GM23338 (cell line): Measurements from ENCODE around the gene FAM20C. TPM values are rescaled to one million over a fixed set of nuclear protein-coding genes. Genes with fewer than 3 reads are reported as not detected.

Experiments
- ATAC-seq: fragments of 200-7000 bp; cut with Tn5 transposase; 3 replicates; pipeline ENCODE4 v1.9.1; 2020
- DNase-seq: peaks from one replicate; pipeline ENCODE4 v3.0.0-alpha.2; 2015; ENCODE audit warnings: low spot score
- H2AFZ ChIP-seq: fragments of 200-600 bp; sonication (generic); 2 replicates; pipeline ENCODE4 v1.8.0; 2016; ENCODE audit warnings: antibody characterized with exemption, mild to moderate bottlenecking, moderate library complexity
- H3F3A ChIP-seq: fragments of 200-600 bp; sonication (generic); replicated peaks from 2 replicates; pipeline ENCODE4 v1.8.0; 2017; ENCODE audit warnings: antibody characterized with exemption, mixed run types, low read depth
- H3K27ac ChIP-seq: fragments of 200-600 bp; sonication (generic); 2 replicates; pipeline ENCODE4 v1.6.1; 2016; ENCODE audit warnings: low read depth
- H3K27me3 ChIP-seq: fragments of 200-600 bp; sonication (generic); 2 replicates; pipeline ENCODE4 v1.8.0; 2016; ENCODE audit warnings: mild to moderate bottlenecking, mixed run types, moderate library complexity; ENCODE audit not compliant: insufficient read depth
- H3K36me3 ChIP-seq: fragments of 200-600 bp; sonication (generic); 2 replicates; pipeline ENCODE4 v1.8.0; 2016; ENCODE audit warnings: mild to moderate bottlenecking; ENCODE audit not compliant: insufficient read depth
- H3K4me1 ChIP-seq: fragments of 200-600 bp; sonication (generic); 2 replicates; pipeline ENCODE4 v1.8.0; 2016; ENCODE audit warnings: mild to moderate bottlenecking, moderate library complexity; ENCODE audit not compliant: insufficient read depth
- H3K4me2 ChIP-seq: fragments of 200-600 bp; sonication (generic); 2 replicates; pipeline ENCODE4 v1.7.1; 2017; ENCODE audit warnings: mixed run types
- H3K4me3 ChIP-seq: fragments of 200-600 bp; sonication (generic); 2 replicates; pipeline ENCODE4 v1.6.1; 2016; ENCODE audit warnings: mixed run types
- H3K79me2 ChIP-seq: fragments of 200-600 bp; sonication (generic); replicated peaks from 2 replicates; pipeline ENCODE4 v1.8.0; 2017; ENCODE audit warnings: mild to moderate bottlenecking; ENCODE audit not compliant: insufficient read depth
- H3K9me2 ChIP-seq: fragments of 200-600 bp; sonication (generic); 2 replicates; pipeline ENCODE4 v1.8.0; 2017; ENCODE audit not compliant: insufficient read depth
- H4K20me1 ChIP-seq: fragments of 200-600 bp; sonication (generic); replicated peaks from 2 replicates; pipeline ENCODE4 v1.8.0; 2017; ENCODE audit warnings: mild to moderate bottlenecking; ENCODE audit not compliant: insufficient read depth
- H3K27ac Mint-ChIP-seq: 2 replicates; pipeline ENCODE4 v1.8.0; 2020; ENCODE audit warnings: inconsistent platforms, mild to moderate bottlenecking, moderate library complexity, mixed read lengths
- H3K27me3 Mint-ChIP-seq: 3 replicates; pipeline ENCODE4 v1.8.0; 2022; ENCODE audit warnings: low read depth, mild to moderate bottlenecking, moderate library complexity, mixed read lengths, inconsistent platforms; ENCODE audit not compliant: insufficient read depth, poor library complexity
- H3K36me3 Mint-ChIP-seq: 3 replicates; pipeline ENCODE4 v1.8.0; 2021; ENCODE audit warnings: low read depth, mild to moderate bottlenecking, inconsistent platforms, moderate library complexity, mixed read lengths
- H3K4me1 Mint-ChIP-seq: 3 replicates; pipeline ENCODE4 v1.8.0; 2020; ENCODE audit warnings: mild to moderate bottlenecking, inconsistent platforms, mixed read lengths
- H3K4me3 Mint-ChIP-seq: 3 replicates; pipeline ENCODE4 v1.8.0; 2021; ENCODE audit warnings: moderate library complexity, mild to moderate bottlenecking, inconsistent platforms, mixed read lengths
- H3K9me3 Mint-ChIP-seq: 3 replicates; pipeline ENCODE4 v1.8.0; 2020; ENCODE audit warnings: moderate library complexity, mild to moderate bottlenecking, inconsistent platforms, mixed read lengths
- CREB1 ChIP-seq: fragments of 250-450 bp; sonication (Bioruptor Pico); IDR thresholded peaks from 2 replicates; pipeline ENCODE4 v1.5.0; 2020; ENCODE audit warnings: low read depth, mild to moderate bottlenecking, moderate library complexity
- EZH2 ChIP-seq: fragments of 200-600 bp; sonication (generic); IDR thresholded peaks from one replicate; pipeline ENCODE4 v1.8.0; 2017; ENCODE audit warnings: antibody characterized with exemption, mild to moderate bottlenecking, low read depth; ENCODE audit not compliant: unreplicated experiment
- EZH2phosphoT487 ChIP-seq: fragments of 200-600 bp; sonication (generic); IDR thresholded peaks from one replicate; pipeline ENCODE4 v1.8.1; 2018; ENCODE audit warnings: antibody characterized with exemption; ENCODE audit not compliant: unreplicated experiment
- NANOG ChIP-seq: IDR thresholded peaks from 2 replicates; pipeline ENCODE4 v1.6.1; 2016; ENCODE audit warnings: antibody characterized with exemption, borderline replicate concordance
- POLR2AphosphoS5 ChIP-seq: IDR thresholded peaks from 2 replicates; pipeline ENCODE4 v1.6.1; 2016; ENCODE audit warnings: antibody characterized with exemption, low read depth
- STAT1 ChIP-seq: IDR thresholded peaks from one replicate; pipeline ENCODE4 v1.6.1; 2016; ENCODE audit warnings: antibody characterized with exemption; ENCODE audit not compliant: unreplicated experiment
- ZNF331 ChIP-seq: fragments of 250-450 bp; sonication (Bioruptor Pico); IDR thresholded peaks from 2 replicates; pipeline ENCODE4 v1.5.0; 2020; ENCODE audit warnings: low read depth, mild to moderate bottlenecking, moderate library complexity
- ZNF462 ChIP-seq: fragments of 250-450 bp; sonication (Bioruptor Pico); IDR thresholded peaks from 2 replicates; pipeline ENCODE4 v1.5.0; 2020; ENCODE audit warnings: mild to moderate bottlenecking, moderate library complexity
- polyA plus RNA-seq: library from polyadenylated mRNA; unstranded; fragments of >200 nt; fragmentation: Nextera tagmentation; extraction: Ambion mirVana; gene quantifications from 2 replicates; pipeline ENCODE4 v1.2.1, GENCODE V29; 2016
- total RNA-seq: library from RNA; depleted of rRNA; stranded (reverse); fragments of >200 nt; shearing (Covaris generic); gene quantifications from 2 replicates; pipeline ENCODE4 v1.2.3, GENCODE V29; 2014
- TF ChIP-seq, protein P1 (sequence below): IDR thresholded peaks from 2 replicates; pipeline ENCODE4 v1.6.1; 2016; ENCODE audit warnings: antibody characterized with exemption
- TF ChIP-seq, protein P2 (sequence below), 2 experiments: fragments of 200-600 bp in 1 of 2; sonication (generic) in 1 of 2; conservative IDR thresholded peaks; 2 replicates each; pipeline versions ENCODE4 v1.5.1 to v1.6.1; 2016 to 2017; ENCODE audit warnings: antibody characterized with exemption in 2 of 2, low read depth in 2 of 2, mild to moderate bottlenecking in 2 of 2, moderate library complexity in 1 of 2
- TF ChIP-seq, protein P3 (sequence below): IDR thresholded peaks from one replicate; pipeline ENCODE4 v1.6.1; 2018; ENCODE audit warnings: antibody characterized with exemption; ENCODE audit not compliant: unreplicated experiment

The FAM20C gene
- total and polyA plus RNA-seq, 2 experiments from 2014 or later, result 7.6 to 24.8 TPM

DNA sequence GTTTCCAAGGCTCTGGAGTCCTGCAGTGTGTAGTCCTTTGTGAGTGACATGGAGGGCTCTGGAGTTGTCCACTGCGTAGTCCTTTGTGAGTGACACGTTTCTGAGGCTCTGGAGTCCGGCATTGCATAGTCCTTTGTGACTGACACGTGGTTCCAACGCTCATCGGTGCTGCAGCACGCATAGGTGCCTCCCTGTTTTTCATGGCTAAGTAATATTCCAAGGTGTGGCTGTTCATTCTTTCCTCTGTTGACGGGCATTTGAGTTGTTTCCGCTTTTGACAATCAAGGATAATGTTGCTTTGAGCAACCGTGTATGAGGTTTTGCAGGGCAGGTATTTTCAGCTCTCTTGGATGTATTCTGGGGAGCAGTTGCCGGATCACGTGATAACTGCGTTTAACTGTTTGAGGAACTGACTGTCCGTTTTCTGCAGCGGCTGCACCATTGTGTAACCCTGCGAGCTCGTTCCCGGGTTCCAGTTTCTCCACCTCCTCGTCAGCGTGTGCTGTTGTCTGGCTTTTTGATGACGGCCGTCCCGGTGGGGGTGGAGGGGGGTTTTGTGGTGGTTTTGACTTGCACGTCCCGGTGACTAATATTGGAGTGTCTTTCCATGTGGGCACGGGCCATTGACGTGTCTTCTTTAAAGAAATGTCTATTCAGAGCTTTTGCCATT is 21.1 kb downstream of the FAM20C start:
- DNase-seq (no peak), ATAC-seq (no peak)
- Histone ChIP-seq H3K27ac (no peak overlapping the region), H2AFZ (no peak overlapping the region), H3K4me3 (no peak overlapping the region), H3K4me1 (no peaks in the 10 kb centered on the region), H3K36me3 (no peaks in the 10 kb centered on the region; the same call in 1 of the 2 replicates), H3K4me2 (no peak overlapping the region), H4K20me1 (no peaks in the 10 kb centered on the region), H3K27me3 (no peaks in the 10 kb centered on the region), H3F3A (no peaks in the 10 kb centered on the region), H3K79me2 (peaks cover 13% of the 10 kb centered on the region), H3K9me2 (no peaks in the 10 kb centered on the region)
- Mint-ChIP-seq H3K27me3 (peaks cover 12% of the 10 kb centered on the region), H3K4me1 (peaks cover 3% of the 10 kb centered on the region; the same call in 2 of the 3 replicates), H3K4me3 (no peak overlapping the region), H3K27ac (no peak overlapping the region), H3K9me3 (no peaks in the 10 kb centered on the region), H3K36me3 (peaks cover 43% of the 10 kb centered on the region)
- no peak for TF ChIP-seq NANOG
- TF ChIP-seq, protein P1, sequence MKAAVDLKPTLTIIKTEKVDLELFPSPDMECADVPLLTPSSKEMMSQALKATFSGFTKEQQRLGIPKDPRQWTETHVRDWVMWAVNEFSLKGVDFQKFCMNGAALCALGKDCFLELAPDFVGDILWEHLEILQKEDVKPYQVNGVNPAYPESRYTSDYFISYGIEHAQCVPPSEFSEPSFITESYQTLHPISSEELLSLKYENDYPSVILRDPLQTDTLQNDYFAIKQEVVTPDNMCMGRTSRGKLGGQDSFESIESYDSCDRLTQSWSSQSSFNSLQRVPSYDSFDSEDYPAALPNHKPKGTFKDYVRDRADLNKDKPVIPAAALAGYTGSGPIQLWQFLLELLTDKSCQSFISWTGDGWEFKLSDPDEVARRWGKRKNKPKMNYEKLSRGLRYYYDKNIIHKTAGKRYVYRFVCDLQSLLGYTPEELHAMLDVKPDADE, result no peak
- TF ChIP-seq EZH2, result no peak
- TF ChIP-seq CREB1, result no peak
- no peak for TF ChIP-seq EZH2phosphoT487
- no peak for TF ChIP-seq ZNF331 (CRISPR knock-in tag)
- TF ChIP-seq POLR2AphosphoS5, result no peak
- no peak for TF ChIP-seq STAT1
- TF ChIP-seq, protein P2, sequence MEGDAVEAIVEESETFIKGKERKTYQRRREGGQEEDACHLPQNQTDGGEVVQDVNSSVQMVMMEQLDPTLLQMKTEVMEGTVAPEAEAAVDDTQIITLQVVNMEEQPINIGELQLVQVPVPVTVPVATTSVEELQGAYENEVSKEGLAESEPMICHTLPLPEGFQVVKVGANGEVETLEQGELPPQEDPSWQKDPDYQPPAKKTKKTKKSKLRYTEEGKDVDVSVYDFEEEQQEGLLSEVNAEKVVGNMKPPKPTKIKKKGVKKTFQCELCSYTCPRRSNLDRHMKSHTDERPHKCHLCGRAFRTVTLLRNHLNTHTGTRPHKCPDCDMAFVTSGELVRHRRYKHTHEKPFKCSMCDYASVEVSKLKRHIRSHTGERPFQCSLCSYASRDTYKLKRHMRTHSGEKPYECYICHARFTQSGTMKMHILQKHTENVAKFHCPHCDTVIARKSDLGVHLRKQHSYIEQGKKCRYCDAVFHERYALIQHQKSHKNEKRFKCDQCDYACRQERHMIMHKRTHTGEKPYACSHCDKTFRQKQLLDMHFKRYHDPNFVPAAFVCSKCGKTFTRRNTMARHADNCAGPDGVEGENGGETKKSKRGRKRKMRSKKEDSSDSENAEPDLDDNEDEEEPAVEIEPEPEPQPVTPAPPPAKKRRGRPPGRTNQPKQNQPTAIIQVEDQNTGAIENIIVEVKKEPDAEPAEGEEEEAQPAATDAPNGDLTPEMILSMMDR (conservative IDR thresholded peaks at IDR 0.05; ENCODE audit: low read depth in 2 of 2), result no peak
- TF ChIP-seq, protein P3, sequence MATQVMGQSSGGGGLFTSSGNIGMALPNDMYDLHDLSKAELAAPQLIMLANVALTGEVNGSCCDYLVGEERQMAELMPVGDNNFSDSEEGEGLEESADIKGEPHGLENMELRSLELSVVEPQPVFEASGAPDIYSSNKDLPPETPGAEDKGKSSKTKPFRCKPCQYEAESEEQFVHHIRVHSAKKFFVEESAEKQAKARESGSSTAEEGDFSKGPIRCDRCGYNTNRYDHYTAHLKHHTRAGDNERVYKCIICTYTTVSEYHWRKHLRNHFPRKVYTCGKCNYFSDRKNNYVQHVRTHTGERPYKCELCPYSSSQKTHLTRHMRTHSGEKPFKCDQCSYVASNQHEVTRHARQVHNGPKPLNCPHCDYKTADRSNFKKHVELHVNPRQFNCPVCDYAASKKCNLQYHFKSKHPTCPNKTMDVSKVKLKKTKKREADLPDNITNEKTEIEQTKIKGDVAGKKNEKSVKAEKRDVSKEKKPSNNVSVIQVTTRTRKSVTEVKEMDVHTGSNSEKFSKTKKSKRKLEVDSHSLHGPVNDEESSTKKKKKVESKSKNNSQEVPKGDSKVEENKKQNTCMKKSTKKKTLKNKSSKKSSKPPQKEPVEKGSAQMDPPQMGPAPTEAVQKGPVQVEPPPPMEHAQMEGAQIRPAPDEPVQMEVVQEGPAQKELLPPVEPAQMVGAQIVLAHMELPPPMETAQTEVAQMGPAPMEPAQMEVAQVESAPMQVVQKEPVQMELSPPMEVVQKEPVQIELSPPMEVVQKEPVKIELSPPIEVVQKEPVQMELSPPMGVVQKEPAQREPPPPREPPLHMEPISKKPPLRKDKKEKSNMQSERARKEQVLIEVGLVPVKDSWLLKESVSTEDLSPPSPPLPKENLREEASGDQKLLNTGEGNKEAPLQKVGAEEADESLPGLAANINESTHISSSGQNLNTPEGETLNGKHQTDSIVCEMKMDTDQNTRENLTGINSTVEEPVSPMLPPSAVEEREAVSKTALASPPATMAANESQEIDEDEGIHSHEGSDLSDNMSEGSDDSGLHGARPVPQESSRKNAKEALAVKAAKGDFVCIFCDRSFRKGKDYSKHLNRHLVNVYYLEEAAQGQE, result no peak
- TF ChIP-seq ZNF462, result no peak
